ENCODE results near the gene CASS4. TPM values are rescaled to one million over a fixed set of nuclear protein-coding genes. Genes with fewer than 3 reads are reported as not detected.

CASS4 gene
- polyA plus RNA-seq, 1 donor (not counting 4 experiments of a cell fraction or from before 2014, with no cell fraction given), result 0.01 TPM

DNA sequence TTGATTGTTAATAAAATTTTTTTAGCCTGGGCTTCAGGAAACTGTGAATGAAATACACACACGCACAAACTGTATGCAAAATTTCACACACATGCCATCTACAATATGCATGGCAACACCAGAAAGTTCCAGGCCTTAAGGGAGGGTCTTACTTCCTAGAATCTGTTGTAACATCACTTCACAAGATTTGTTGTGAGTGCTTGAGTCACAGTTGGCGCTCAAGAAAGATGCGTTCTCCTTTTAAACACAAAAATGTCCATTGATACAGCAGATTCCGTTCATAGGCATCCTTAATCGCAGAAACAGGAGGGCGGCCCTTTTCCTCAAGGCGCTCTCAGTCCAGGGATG lies 55.9 kb downstream of the CASS4 start:
- DNase-seq (ENCODE audit: low read depth, low spot score) (no peak), FAIRE-seq (no peak)
- Histone ChIP-seq H3K4me2 (ENCODE audit: control insufficient read depth, extremely low read depth, insufficient read depth, low read depth, low read length) (peak overlapping the region; percentile 95), H3K9ac (ENCODE audit: control insufficient read depth, extremely low read depth, insufficient read depth, low read length) (peak overlapping the region; percentile 95), H4K20me1 (ENCODE audit: control insufficient read depth, extremely low read depth, insufficient read depth, low read length) (no peaks in the 10 kb centered on the region), H3K36me3 (ENCODE audit: control insufficient read depth in 2 of 2, extremely low read depth in 1 of 2, insufficient read depth in 2 of 2, low read length in 2 of 2) (peaks cover 0 to 4% of the 10 kb centered on the region in 2 experiments), H3K4me3 (ENCODE audit: control insufficient read depth in 2 of 3, extremely low read depth in 1 of 3, insufficient read depth in 2 of 3, low read depth in 1 of 3, low read length in 3 of 3) (peak overlapping the region; percentile 84 to 100 (median 97)), H3K9me1 (ENCODE audit: control insufficient read depth, extremely low read depth, insufficient read depth, low read length) (no peaks in the 10 kb centered on the region), H3K79me2 (ENCODE audit: control insufficient read depth, insufficient read depth, low read length) (peaks cover 29% of the 10 kb centered on the region), H2AFZ (ENCODE audit: control insufficient read depth, low read length) (peak overlapping the region; percentile 98), H3K9me3 (ENCODE audit: control insufficient read depth, low read depth, low read length) (no peaks in the 10 kb centered on the region), H3K4me1 (ENCODE audit: control insufficient read depth, extremely low read depth, insufficient read depth, low read length) (peaks cover 12% of the 10 kb centered on the region), H3K27ac (ENCODE audit: control insufficient read depth, insufficient read depth, low read length) (peak overlapping the region; percentile 91), H3K27me3 (ENCODE audit: control insufficient read depth, extremely low read depth, insufficient read depth, low read length) (no peaks in the 10 kb centered on the region)
- TF ChIP-seq, protein P1, sequence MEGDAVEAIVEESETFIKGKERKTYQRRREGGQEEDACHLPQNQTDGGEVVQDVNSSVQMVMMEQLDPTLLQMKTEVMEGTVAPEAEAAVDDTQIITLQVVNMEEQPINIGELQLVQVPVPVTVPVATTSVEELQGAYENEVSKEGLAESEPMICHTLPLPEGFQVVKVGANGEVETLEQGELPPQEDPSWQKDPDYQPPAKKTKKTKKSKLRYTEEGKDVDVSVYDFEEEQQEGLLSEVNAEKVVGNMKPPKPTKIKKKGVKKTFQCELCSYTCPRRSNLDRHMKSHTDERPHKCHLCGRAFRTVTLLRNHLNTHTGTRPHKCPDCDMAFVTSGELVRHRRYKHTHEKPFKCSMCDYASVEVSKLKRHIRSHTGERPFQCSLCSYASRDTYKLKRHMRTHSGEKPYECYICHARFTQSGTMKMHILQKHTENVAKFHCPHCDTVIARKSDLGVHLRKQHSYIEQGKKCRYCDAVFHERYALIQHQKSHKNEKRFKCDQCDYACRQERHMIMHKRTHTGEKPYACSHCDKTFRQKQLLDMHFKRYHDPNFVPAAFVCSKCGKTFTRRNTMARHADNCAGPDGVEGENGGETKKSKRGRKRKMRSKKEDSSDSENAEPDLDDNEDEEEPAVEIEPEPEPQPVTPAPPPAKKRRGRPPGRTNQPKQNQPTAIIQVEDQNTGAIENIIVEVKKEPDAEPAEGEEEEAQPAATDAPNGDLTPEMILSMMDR (optimal IDR thresholded peaks at IDR 0.05 in 1 of 3, IDR thresholded peaks at IDR 0.05 in 1 of 3, conservative IDR thresholded peaks at IDR 0.05 in 1 of 3; ENCODE audit: extremely low read depth in 1 of 3, insufficient read depth in 2 of 3, low read length in 3 of 3), result no peak
- dilution Hi-C loops (cut with MboI; ENCODE audit: extremely low pct_ligation_motif_present, low sequenced_read_pairs), result no loop called here

- peak within 1 kb of the TSS; percentile 95 for H3K4me2 ChIP-seq (ENCODE audit: control insufficient read depth, extremely low read depth, insufficient read depth, low read depth, low read length)
- FAIRE-seq, result no peak
- dilution Hi-C loops (cut with MboI; ENCODE audit: extremely low pct_ligation_motif_present, low sequenced_read_pairs), result no loop called here
- peak; percentile 21 for DNase-seq (ENCODE audit: low read depth, low spot score)
- peaks cover 0 to 6% of the 10 kb centered on the region in 2 experiments for H3K36me3 ChIP-seq (ENCODE audit: control insufficient read depth in 2 of 2, extremely low read depth in 1 of 2, insufficient read depth in 2 of 2, low read length in 2 of 2)
- peaks cover 29% of the 10 kb centered on the region for H3K79me2 ChIP-seq (ENCODE audit: control insufficient read depth, insufficient read depth, low read length)
- no peaks in the 10 kb centered on the region for H3K9me1 ChIP-seq (ENCODE audit: control insufficient read depth, extremely low read depth, insufficient read depth, low read length)
- peak within 1 kb of the TSS; percentile 91 for H3K27ac ChIP-seq (ENCODE audit: control insufficient read depth, insufficient read depth, low read length)
- peak within 1 kb of the TSS; percentile 98 for H2AFZ ChIP-seq (ENCODE audit: control insufficient read depth, low read length)
- H3K9me3 ChIP-seq (ENCODE audit: control insufficient read depth, low read depth, low read length), result no peaks in the 10 kb centered on the region
- no peaks in the 10 kb centered on the region for H3K27me3 ChIP-seq (ENCODE audit: control insufficient read depth, extremely low read depth, insufficient read depth, low read length)
- TF ChIP-seq, protein P1 (optimal IDR thresholded peaks at IDR 0.05 in 1 of 3, IDR thresholded peaks at IDR 0.05 in 1 of 3, conservative IDR thresholded peaks at IDR 0.05 in 1 of 3; ENCODE audit: extremely low read depth in 1 of 3, insufficient read depth in 2 of 3, low read length in 3 of 3), result no peak
- no peak for TF ChIP-seq EZH2 (IDR thresholded peaks at IDR 0.05; ENCODE audit: low read length)
- H3K9ac ChIP-seq (ENCODE audit: control insufficient read depth, extremely low read depth, insufficient read depth, low read length), result peak within 1 kb of the TSS; percentile 95
- peaks cover 12% of the 10 kb centered on the region for H3K4me1 ChIP-seq (ENCODE audit: control insufficient read depth, extremely low read depth, insufficient read depth, low read length)
- no peaks in the 10 kb centered on the region for H4K20me1 ChIP-seq (ENCODE audit: control insufficient read depth, extremely low read depth, insufficient read depth, low read length)
- H3K4me3 ChIP-seq (ENCODE audit: control insufficient read depth in 2 of 3, extremely low read depth in 1 of 3, insufficient read depth in 2 of 3, low read depth in 1 of 3, low read length in 3 of 3), result peak within 1 kb of the TSS; percentile 97 to 100 (median 98)
Measured at GRCh38 chr20:56468316-56469076, 56.4 kb downstream of the CASS4 start, which contains the start of gene RTF2. Gene RTF2 (plus strand): TSS chr20:56468627. CDS start chr20:56468698, 71 bp downstream.

Data from keratinocyte (primary cell).